ENCODE results near the gene TARM1. TPM values are rescaled to one million over a fixed set of nuclear protein-coding genes. Genes with fewer than 3 reads are reported as not detected.
"Not testable (repeated sequence)": the region's sequence is repeated elsewhere in the genome, so short reads cannot be mapped to it uniquely, and the experiment has no call there.

Gene TARM1
- total RNA-seq, 1 donor from 2014 or later = not detected

GRCh38 chr19:54108496-54108895 lies 27.3 kb upstream of the TARM1 start:
- no peak overlapping the region for H3K27ac Mint-ChIP-seq
- no peak overlapping the region for H3K4me3 Mint-ChIP-seq
- intact Hi-C loops (cut with micrococcal nuclease) = no loop called here
- H3K4me1 Mint-ChIP-seq (ENCODE audit: low read depth) = peaks cover 1% of the 10 kb centered on the region
- no peaks in the 10 kb centered on the region for H3K27me3 Mint-ChIP-seq (ENCODE audit: insufficient read depth)
- H3K9me3 Mint-ChIP-seq = no peaks in the 10 kb centered on the region
- peaks cover 24% of the 10 kb centered on the region for H3K36me3 Mint-ChIP-seq (ENCODE audit: low read depth)
- DNase-seq (ENCODE audit: low spot score) = no peak

- Mint-ChIP-seq H3K9me3 (no peaks in the 10 kb centered on the region), H3K4me1 (ENCODE audit: low read depth) (peaks cover 5% of the 10 kb centered on the region), H3K27ac (no peak overlapping the region), H3K36me3 (ENCODE audit: low read depth) (peaks cover 24% of the 10 kb centered on the region), H3K27me3 (ENCODE audit: insufficient read depth) (no peaks in the 10 kb centered on the region), H3K4me3 (no peak overlapping the region)
- DNase-seq (ENCODE audit: low spot score) = no peak
- intact Hi-C loops (cut with micrococcal nuclease) = no loop called here
These were observed 26.8 kb upstream of the TARM1 start for GRCh38 chr19:54107876-54108490.

- intact Hi-C loops (cut with micrococcal nuclease) = no loop called here
- Mint-ChIP-seq H3K27me3 (ENCODE audit: insufficient read depth) (no peaks in the 10 kb centered on the region), H3K9me3 (no peaks in the 10 kb centered on the region), H3K27ac (peak overlapping the region; percentile 60), H3K4me3 (no peak overlapping the region), H3K36me3 (ENCODE audit: low read depth) (peaks cover 21% of the 10 kb centered on the region), H3K4me1 (ENCODE audit: low read depth) (peaks cover 12% of the 10 kb centered on the region)
- no peak for DNase-seq (ENCODE audit: low spot score)
These were observed 25.6 kb upstream of the TARM1 start for GRCh38 chr19:54106716-54107115.

GRCh38 chr19:54105796-54106195 lies 24.6 kb upstream of the TARM1 start:
- Mint-ChIP-seq H3K9me3 (no peaks in the 10 kb centered on the region), H3K27ac (no peak overlapping the region), H3K4me3 (peak overlapping the region; percentile 25), H3K4me1 (ENCODE audit: low read depth) (peaks cover 17% of the 10 kb centered on the region), H3K27me3 (ENCODE audit: insufficient read depth) (no peaks in the 10 kb centered on the region), H3K36me3 (ENCODE audit: low read depth) (peaks cover 19% of the 10 kb centered on the region)
- intact Hi-C loops (cut with micrococcal nuclease) = no loop called here
- DNase-seq (ENCODE audit: low spot score) = no peak

- Mint-ChIP-seq H3K9me3 (no peaks in the 10 kb centered on the region), H3K4me3 (peak overlapping the region; percentile 99), H3K36me3 (ENCODE audit: low read depth) (peaks cover 16% of the 10 kb centered on the region), H3K27ac (no peak overlapping the region), H3K4me1 (ENCODE audit: low read depth) (peaks cover 17% of the 10 kb centered on the region), H3K27me3 (ENCODE audit: insufficient read depth) (no peaks in the 10 kb centered on the region)
- intact Hi-C loops (cut with micrococcal nuclease) = loop anchor here (5.0 kb wide), 1 partner anchor 238 kb away; the partner anchor contains the start of gene MYADM
- DNase-seq (ENCODE audit: low spot score) = no peak
These were observed 24.0 kb upstream of the TARM1 start for GRCh38 chr19:54104998-54105715.

GRCh38 chr19:54102421-54103169 lies 21.4 kb upstream of the TARM1 start, which contains the start of gene NDUFA3:
TSS of gene NDUFA3 (plus strand) at chr19:54102855. CDS start at chr19:54102879, 24 bp downstream.
- no peaks in the 10 kb centered on the region for H3K9me3 Mint-ChIP-seq
- peak within 1 kb of the TSS; percentile 87 for H3K27ac Mint-ChIP-seq
- intact Hi-C loops (cut with micrococcal nuclease) = loop anchor here (1.0 to 5.0 kb wide), 7 partner anchors 13 to 582 kb away; partner anchors contain the start of genes CNOT3, LENG1, LENG8 and MYADM
- peaks cover 10% of the 10 kb centered on the region for H3K36me3 Mint-ChIP-seq (ENCODE audit: low read depth)
- peak; percentile 98 for DNase-seq (ENCODE audit: low spot score)
- H3K4me3 Mint-ChIP-seq = peak within 1 kb of the TSS; percentile 99
- no peaks in the 10 kb centered on the region for H3K27me3 Mint-ChIP-seq (ENCODE audit: insufficient read depth)
- peaks cover 17% of the 10 kb centered on the region for H3K4me1 Mint-ChIP-seq (ENCODE audit: low read depth)

GRCh38 chr19:54100561-54100960 lies 19.4 kb upstream of the TARM1 start, which contains the start of gene OSCAR:
TSS of gene OSCAR (minus strand) at chr19:54100803. CDS start at chr19:54100792, 11 bp downstream.
- Mint-ChIP-seq H3K9me3 (no peaks in the 10 kb centered on the region), H3K36me3 (ENCODE audit: low read depth) (no peaks in the 10 kb centered on the region), H3K27ac (peak within 1 kb of the TSS; percentile 59), H3K27me3 (ENCODE audit: insufficient read depth) (peaks cover 2% of the 10 kb centered on the region), H3K4me1 (ENCODE audit: low read depth) (peaks cover 24% of the 10 kb centered on the region), H3K4me3 (peak within 1 kb of the TSS; percentile 43)
- intact Hi-C loops (cut with micrococcal nuclease) = loop anchor here (5.0 kb wide), 1 partner anchor 233 kb away; the partner anchor contains the start of gene MYADM
- DNase-seq (ENCODE audit: low spot score) = no peak

- not testable (repeated sequence) for H3K27ac Mint-ChIP-seq; H3K4me3 Mint-ChIP-seq; H3K9me3 Mint-ChIP-seq; DNase-seq (ENCODE audit: low spot score); H3K36me3 Mint-ChIP-seq (ENCODE audit: low read depth); H3K27me3 Mint-ChIP-seq (ENCODE audit: insufficient read depth)
- H3K4me1 Mint-ChIP-seq (ENCODE audit: low read depth) = peaks cover 24% of the 10 kb centered on the region
- intact Hi-C loops (cut with micrococcal nuclease) = loop anchor here (5.0 kb wide), 1 partner anchor 233 kb away; the partner anchor contains the start of gene MYADM
These were observed 18.7 kb upstream of the TARM1 start for GRCh38 chr19:54099903-54100255.

- Mint-ChIP-seq H3K9me3 (no peaks in the 10 kb centered on the region), H3K27me3 (ENCODE audit: insufficient read depth) (peaks cover 2% of the 10 kb centered on the region), H3K36me3 (ENCODE audit: low read depth) (no peaks in the 10 kb centered on the region), H3K4me1 (ENCODE audit: low read depth) (peaks cover 24% of the 10 kb centered on the region), H3K4me3 (no peak overlapping the region), H3K27ac (no peak overlapping the region)
- no peak for DNase-seq (ENCODE audit: low spot score)
- intact Hi-C loops (cut with micrococcal nuclease) = no loop called here
These were observed 18.2 kb upstream of the TARM1 start for GRCh38 chr19:54099190-54099902.

GRCh38 chr19:54096617-54097106 lies 15.5 kb upstream of the TARM1 start:
- H3K4me3 Mint-ChIP-seq = peak overlapping the region; percentile 50
- H3K36me3 Mint-ChIP-seq (ENCODE audit: low read depth) = peaks cover 2% of the 10 kb centered on the region
- no peaks in the 10 kb centered on the region for H3K9me3 Mint-ChIP-seq
- peaks cover 2% of the 10 kb centered on the region for H3K27me3 Mint-ChIP-seq (ENCODE audit: insufficient read depth)
- DNase-seq (ENCODE audit: low spot score) = no peak
- H3K27ac Mint-ChIP-seq = peak overlapping the region; percentile 52
- H3K4me1 Mint-ChIP-seq (ENCODE audit: low read depth) = peaks cover 12% of the 10 kb centered on the region
- intact Hi-C loops (cut with micrococcal nuclease) = no loop called here

GRCh38 chr19:54095859-54096616 lies 14.9 kb upstream of the TARM1 start:
- peak overlapping the region; percentile 52 for H3K27ac Mint-ChIP-seq
- intact Hi-C loops (cut with micrococcal nuclease); H3K27me3 Mint-ChIP-seq (ENCODE audit: insufficient read depth); H3K36me3 Mint-ChIP-seq (ENCODE audit: low read depth); H3K9me3 Mint-ChIP-seq; DNase-seq (ENCODE audit: low spot score); H3K4me1 Mint-ChIP-seq (ENCODE audit: low read depth): not testable (repeated sequence)
- H3K4me3 Mint-ChIP-seq = peak overlapping the region; percentile 54

Measured in activated T-helper 1 cell treated with anti-CD3 and anti-CD28 coated beads, Interleukin-12 subunit alpha, Interleukin-12 subunit beta, Interleukin-2, Interleukin-4 antibody, amounts not matched to agents 30 ng/mL and 10 ng/mL and 1 ng/mL, durations not matched to agents 14 hours and 24 hours and 36 hours (primary cell).